Non-pigmented ciliary epithelial cell (primary cell): ENCODE measurements around the gene ZIM2.
A peak's percentile ranks its signal among the peaks of the same experiment; 100 is the strongest.

Source experiments
- DNase-seq: peaks from one replicate; pipeline ENCODE4 v3.0.0-alpha.2; 2010; ENCODE audit warnings: low read depth

ZIM2 gene

DNA sequence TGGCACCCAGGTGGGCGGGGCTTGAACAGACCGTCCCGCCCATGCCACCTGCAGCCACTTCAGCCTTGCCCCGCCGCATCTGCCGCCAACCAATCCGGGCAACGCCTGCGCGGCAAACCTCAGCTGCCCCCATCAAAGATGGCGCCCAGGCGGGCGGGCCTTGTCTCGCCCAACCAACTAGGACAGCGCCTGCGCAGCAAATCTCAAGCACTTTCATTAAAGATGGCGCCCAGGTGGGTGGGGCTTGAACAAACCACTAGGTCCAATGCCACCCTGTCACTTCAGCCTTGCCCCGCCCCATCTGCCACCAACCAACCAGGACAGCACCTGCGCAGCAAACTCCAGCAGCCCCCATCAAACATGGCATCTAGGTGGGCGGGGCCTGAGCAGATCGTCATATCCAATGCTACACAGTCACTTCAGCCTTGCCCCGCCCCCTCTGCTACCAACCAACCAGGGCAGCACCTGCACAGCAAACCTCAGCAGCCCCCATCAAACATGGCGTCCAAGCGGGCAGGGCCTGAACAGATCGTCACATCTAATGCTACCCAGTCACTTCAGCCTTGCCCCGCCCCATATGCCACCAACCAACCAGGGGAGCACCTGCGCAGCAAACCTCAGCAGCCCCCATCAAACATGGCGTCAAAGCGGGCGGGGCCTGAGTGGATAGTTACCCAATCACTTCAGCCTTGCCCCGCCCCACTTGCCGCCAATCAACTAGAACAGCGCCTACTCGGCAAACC, 1.4 kb downstream of the ZIM2 start:
- peak; percentile 40 for DNase-seq

- DNase-seq, result no peak
These were observed 2.3 kb downstream of the ZIM2 start for GRCh38 chr19:56838024-56838908.

DNA sequence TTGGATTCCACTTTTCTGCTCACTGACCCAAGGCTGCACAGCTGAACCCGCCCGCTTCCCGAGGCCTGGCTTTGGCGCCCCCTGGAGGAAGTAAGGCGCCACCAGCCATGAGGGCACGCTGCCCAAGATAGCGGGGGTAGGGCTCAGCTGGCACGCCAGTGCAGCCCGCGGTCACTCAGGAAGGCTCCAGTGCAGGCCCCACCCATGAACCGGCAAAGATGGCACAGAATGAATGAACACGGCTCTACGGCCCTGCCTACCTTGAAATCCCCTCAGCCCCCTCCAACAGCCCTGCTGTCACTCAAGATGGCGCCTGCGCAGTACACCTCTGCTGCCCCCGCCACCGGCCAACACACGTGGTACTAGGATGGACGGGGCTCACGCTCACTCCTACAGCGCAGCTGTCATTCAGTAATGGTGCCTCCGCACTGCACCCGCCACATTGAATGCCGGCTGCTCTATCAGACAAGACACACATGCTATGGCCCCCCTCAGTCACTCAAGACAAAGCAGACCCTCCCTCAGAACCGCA, 3.0 kb downstream of the ZIM2 start:
- no peak for DNase-seq

DNA sequence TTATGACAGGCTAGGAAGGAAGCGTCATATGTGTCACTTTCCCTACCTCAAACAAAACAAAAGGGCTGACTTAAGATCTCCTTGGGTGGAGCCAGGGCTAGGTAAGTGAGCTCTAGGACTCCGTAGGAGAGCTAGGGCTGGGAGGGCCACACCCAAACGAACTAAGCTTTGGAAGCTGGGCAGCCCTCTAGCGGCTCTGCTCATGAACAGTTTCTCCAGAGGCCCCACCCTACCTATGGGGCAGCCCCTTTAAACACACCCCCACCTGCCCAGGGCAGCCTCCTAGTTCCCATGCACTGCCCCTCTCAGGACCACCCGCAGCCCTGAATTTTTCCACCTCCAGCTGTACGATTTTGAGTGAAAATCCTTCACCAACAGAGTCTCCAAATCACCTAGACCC, 3.5 kb downstream of the ZIM2 start:
- no peak for DNase-seq

DNA sequence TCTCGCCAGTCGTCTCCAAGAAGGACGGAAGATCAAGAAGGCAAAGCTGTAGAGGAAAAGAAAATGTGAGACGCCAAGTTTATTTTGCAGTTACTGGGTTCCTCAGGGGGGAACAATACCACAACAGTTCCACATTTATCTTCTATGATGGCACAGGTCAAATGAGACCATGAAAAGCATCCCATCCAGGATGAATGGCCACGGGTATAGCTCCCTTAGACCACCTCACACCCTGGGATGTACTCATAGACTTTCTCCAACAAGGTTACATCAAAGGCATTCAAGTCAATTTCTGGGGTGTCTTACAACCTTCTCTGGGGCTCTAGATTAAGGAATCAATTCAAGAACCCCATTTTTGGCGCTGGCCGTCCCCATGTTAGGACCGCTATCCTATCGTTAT, 4.5 kb downstream of the ZIM2 start:
- no peak for DNase-seq

DNA sequence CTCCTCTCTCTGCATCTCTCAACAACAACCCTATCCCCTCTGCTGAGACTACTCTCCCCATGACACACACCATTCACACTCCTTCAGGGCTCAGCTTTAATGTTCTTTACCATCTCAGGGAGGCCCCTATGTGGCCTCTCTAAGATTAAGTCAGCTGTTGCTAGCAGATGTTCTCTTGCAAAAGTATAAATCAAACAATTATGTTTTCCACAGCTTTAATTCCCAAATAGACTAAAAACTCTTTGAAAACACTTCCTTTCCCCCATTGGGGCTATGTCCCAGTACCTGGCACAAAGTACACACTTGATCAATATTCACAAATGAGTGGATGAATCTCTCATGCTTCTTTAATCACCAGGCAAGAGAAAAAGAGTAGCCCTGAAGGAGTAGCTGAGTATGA, 5.1 kb downstream of the ZIM2 start:
- no peak for DNase-seq

DNA sequence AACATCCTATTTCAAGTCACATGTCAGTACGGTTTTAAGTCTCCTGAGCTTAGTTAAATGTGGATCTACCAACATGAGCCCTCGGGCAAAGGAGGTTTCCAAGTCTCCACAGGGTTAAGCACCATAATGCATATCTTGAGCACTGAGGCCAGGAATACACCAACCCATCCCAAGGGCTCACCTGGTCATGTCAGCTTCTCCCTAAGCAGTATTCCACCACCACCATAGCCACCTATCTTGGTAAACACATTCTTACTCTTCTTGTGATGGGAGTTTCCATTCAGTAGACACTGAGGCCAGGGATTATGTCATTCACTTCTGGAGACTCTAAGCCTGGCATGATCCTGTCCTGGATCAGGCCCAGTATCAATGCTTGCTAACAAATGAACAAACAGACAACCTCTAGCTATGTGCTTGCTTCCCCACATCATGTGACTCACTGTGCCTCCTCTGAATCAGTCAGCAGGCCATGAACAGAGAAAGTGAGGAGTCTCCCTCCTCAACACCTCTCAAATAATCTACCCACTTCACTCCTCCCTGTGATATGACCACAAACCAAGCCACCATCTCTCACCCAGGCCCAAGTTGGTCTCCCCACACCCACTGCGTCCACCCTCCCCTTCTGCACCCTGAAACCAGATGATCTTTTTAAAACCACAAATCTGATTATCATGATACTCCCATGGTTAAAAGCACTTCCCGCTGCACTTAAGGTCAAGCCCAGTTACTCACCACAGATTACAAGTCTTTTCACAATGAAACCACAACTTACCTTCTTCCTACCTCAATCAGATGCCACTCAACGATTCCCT, 5.8 kb downstream of the ZIM2 start:
- no peak for DNase-seq

- DNase-seq, result no peak
These were observed 8.1 kb downstream of the ZIM2 start for GRCh38 chr19:56832352-56832928.

GRCh38 chr19:56831255-56831654, 9.3 kb downstream of the ZIM2 start:
- DNase-seq, result no peak

- DNase-seq, result no peak
These were observed 10.9 kb downstream of the ZIM2 start for GRCh38 chr19:56829596-56829995.

- no peak for DNase-seq
These were observed 12.8 kb downstream of the ZIM2 start for GRCh38 chr19:56827708-56828107.

DNA sequence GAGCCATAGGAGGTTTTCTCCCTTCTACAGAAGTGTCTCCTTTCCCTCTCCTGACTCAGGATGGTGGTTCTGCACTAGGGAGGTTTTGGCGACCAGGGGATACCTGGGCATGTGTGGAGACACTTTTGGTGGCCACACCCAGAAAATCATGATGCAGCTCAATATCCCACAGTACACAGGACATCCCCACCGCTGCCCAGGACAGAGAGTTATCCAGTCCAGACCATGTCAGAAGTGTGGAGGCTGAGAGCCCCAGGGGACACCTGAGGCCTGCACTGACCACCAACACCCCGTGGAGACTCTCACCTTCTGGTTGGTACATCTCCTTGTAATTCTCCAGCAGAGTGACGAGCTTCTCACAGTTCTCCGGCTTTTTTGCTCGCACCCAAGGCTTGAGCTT, 16.6 kb downstream of the ZIM2 start:
- no peak for DNase-seq

GRCh38 chr19:56823417-56823816, 17.1 kb downstream of the ZIM2 start:
- DNase-seq, result no peak

DNA sequence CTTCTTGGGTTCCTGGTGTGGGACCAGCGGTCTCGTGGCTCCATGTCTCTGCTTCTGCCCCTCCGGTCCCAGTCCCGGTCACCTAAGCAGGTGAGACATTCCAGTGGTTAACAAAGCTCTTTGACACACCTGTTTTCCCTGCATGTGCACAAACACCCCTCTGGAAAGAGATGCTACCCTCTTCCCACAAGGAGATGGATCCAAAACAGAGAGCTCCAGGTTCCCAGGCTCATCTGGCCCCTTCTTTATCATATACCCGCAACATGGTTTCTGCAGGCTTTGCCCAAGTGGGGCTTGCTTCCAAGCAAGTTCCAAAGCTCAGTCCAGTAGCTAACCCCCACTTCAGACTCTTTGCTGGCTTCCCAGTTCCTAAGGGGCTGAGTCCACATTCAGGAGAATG, 17.8 kb downstream of the ZIM2 start:
- no peak for DNase-seq

DNA sequence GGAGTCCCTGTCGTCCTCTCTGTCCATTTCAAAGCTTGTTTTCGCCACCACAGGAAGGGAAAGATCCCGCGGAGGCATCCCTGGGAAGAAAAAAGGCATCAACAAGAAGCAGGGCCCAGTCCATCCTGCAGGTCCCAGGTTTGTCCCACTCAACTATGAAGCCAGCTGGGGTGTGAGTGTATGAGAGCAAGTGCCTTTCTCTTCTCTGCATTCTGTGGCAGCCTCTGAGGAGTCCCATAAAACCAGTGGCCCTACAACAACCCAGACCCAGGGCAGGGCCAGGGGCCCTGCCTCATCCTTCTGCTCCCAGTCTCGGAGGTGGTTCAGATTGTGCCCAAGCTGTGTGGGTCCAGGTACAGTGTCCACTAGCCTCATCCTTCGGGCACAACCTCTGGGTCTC, 18.9 kb downstream of the ZIM2 start:
- DNase-seq, result no peak

- DNase-seq, result no peak
These were observed 19.3 kb downstream of the ZIM2 start for GRCh38 chr19:56821209-56821608.

GRCh38 chr19:56819166-56819565, 21.4 kb downstream of the ZIM2 start:
- DNase-seq, result no peak

GRCh38 chr19:56814656-56815055, 25.9 kb downstream of the ZIM2 start:
- no peak for DNase-seq

- no peak for DNase-seq
These were observed 27.0 kb downstream of the ZIM2 start for GRCh38 chr19:56813531-56813930.

DNA sequence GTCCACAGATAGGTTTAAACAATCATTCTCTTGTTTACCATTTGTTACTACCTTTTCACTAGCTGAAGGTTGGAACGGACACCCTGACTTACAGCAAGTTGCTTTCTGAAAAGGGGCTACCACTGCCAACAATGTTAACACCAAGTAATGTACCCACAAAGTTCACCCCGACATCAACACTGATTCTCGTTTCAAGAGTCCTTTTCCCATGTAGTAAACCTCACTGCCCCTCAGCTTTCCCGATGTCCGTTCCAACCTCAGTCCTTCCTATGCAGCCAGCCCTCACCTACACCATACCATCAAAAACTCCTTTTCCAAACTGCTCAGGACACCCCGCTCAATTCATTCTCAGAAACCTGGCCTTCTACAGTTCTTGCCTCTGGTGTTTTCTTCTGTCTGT, 29.0 kb downstream of the ZIM2 start:
- DNase-seq, result no peak

DNA sequence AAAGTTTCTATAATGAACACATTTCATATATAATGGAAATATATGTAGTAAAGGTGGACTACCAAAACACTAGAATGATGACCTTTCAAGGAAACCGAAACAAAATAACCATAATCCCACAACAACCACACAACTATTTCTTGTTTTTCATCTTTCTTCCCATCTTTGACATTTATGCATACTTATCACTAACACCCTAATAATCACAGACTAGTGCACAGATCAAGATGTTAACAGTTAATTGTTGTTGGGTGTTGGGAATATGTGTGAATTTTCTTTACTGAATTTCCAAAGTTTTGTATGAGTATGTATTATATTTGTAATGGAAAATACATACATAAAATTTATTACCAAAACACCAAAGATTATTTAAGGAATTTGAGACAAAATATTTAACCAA, 30.3 kb downstream of the ZIM2 start:
- DNase-seq, result no peak
